Activated CD4-positive, alpha-beta T cell treated with anti-CD3 and anti-CD28 coated beads for 36 hours (primary cell): ENCODE data around the gene KCNN1. TPM values are rescaled to one million over a fixed set of nuclear protein-coding genes. Genes with fewer than 3 reads are reported as not detected.

Experiments used
- ATAC-seq: fragments of 200-7000 bp; cut with Tn5 transposase; one replicate; pipeline ENCODE4 v1.10.0; 2021; ENCODE audit warnings: mild to moderate bottlenecking, moderate library complexity
- CTCF ChIA-PET: fragments of 350-600 bp; sonication (Branson Sonifier 250); formaldehyde crosslinking; loops from one replicate; lab custom pipeline; 2021; ENCODE audit warnings: antibody characterized with exemption; lab: Charles Lee
- POLR2A ChIA-PET: fragments of 350-600 bp; sonication (Branson Sonifier 250); formaldehyde crosslinking; loops from one replicate; lab custom pipeline; 2021; ENCODE audit warnings: antibody characterized with exemption, inconsistent platforms; lab: Charles Lee
- DNase-seq: peaks from one replicate; pipeline ENCODE4 v3.0.0-alpha.2; 2020
- H3K27ac Mint-ChIP-seq: one replicate; pipeline ENCODE4 v1.8.0; 2021; ENCODE audit warnings: mixed read lengths
- H3K27me3 Mint-ChIP-seq: one replicate; pipeline ENCODE4 v1.8.0; 2021; ENCODE audit warnings: mixed read lengths
- H3K36me3 Mint-ChIP-seq: one replicate; pipeline ENCODE4 v1.8.0; 2021; ENCODE audit warnings: low read depth, mixed read lengths
- H3K4me1 Mint-ChIP-seq: one replicate; pipeline ENCODE4 v1.8.0; 2021; ENCODE audit warnings: mixed read lengths
- H3K4me3 Mint-ChIP-seq: one replicate; pipeline ENCODE4 v1.8.0; 2021; ENCODE audit warnings: mild to moderate bottlenecking, moderate library complexity, mixed read lengths
- H3K9me3 Mint-ChIP-seq: one replicate; pipeline ENCODE4 v1.8.0; 2021; ENCODE audit warnings: low read depth, mixed read lengths
- intact Hi-C, 2 experiments: fragments of 100-400 bp; cut with DNase I in 1 of 2; cut with micrococcal nuclease in 1 of 2; formaldehyde crosslinking; loops; one replicate each; pipeline versions ENCODE4 v1.14.2 to v1.15.1; 2022 to 2024; cut with DNase I, micrococcal nuclease
- total RNA-seq, 2 experiments: library from RNA; stranded (reverse); gene quantifications; one replicate each; pipeline ENCODE4 v1.2.3, GENCODE V29; 2021

The KCNN1 gene
- total RNA-seq, 2 experiments from 2014 or later: 0.05 TPM; not detected in 1

DNA sequence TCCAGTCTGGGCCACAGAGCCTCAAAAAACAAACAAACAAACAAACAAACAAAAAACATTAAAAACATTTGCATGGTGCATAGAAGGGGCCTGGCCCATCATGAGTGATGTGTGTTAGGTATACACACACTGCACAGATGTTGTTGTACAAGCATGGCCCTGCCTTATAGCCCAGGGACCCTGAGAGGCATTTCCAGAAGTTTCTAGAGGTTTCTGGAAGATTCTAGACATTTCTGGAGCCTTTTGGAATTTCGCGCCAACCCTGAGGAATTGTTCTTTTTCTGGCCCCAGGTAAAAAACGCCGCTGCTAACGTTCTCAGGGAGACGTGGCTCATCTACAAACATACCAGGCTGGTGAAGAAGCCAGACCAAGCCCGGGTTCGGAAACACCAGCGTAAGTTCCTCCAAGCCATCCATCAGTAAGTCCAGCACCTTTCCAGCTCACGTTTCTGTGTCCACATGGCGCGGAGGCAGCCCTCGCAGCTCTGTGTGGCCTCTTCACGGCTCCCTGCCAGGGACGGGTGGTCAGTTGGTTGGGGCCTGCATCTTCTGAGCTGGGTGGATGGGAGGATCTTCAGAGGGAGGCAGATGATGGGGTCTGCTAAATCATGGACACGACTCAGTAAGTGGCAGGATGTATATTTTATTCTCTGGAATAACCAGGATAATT is 22.7 kb downstream of the KCNN1 start:
- H3K4me3 Mint-ChIP-seq: no peak overlapping the region
- H3K36me3 Mint-ChIP-seq: no peaks in the 10 kb centered on the region
- ATAC-seq (no peak), DNase-seq (no peak)
- no peaks in the 10 kb centered on the region for H3K9me3 Mint-ChIP-seq
- POLR2A ChIA-PET: no interaction called here
- CTCF ChIA-PET: interaction anchor here (0.6 to 0.7 kb wide), 2 partner anchors 313 to 1658 kb away, joined by 3 to 4 read pairs; no protein-coding TSS in a partner anchor
- H3K27ac Mint-ChIP-seq: no peak overlapping the region
- H3K27me3 Mint-ChIP-seq: no peaks in the 10 kb centered on the region
- intact Hi-C loops: no loop called here
- no peaks in the 10 kb centered on the region for H3K4me1 Mint-ChIP-seq

DNA sequence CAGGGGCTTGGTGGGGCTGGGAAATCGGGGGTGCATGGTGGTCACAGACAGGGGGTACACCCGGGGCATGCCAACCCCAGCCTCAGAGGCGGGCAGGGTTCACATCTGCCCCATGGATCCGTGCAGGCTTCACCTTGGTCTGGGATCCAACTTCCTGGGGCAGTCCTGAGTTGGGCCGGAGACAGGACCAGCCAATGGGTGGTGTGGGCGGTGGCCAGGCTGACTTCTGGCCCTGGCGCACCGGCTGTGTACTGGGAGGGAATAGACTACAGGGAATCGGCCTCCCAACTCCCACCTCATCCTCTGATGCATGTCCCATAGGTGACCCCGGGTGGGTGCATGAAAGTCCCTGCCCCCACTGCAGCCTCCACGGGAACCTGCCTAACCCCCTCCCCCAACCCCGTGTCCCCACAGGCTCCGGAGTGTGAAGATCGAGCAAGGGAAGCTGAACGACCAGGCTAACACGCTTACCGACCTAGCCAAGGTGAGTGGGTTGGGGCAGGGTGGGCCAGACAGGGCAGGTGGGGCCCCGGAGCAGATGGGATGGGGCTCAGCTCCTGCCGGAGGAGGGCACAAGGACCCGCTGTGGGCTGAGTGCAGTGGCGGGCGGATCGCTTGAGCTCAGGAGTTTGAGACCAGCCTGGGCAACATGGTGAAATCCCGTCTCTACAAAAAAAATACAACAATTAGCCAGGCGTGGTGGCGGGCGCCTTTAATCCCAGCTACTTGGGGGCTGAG is 26.3 kb downstream of the KCNN1 start:
- ATAC-seq (no peak), DNase-seq (no peak)
- Mint-ChIP-seq H3K36me3 (no peaks in the 10 kb centered on the region), H3K4me3 (no peak overlapping the region), H3K4me1 (peaks cover 8% of the 10 kb centered on the region), H3K27ac (no peak overlapping the region), H3K9me3 (no peaks in the 10 kb centered on the region), H3K27me3 (no peaks in the 10 kb centered on the region)
- CTCF ChIA-PET: interaction anchor here (0.6 to 7.5 kb wide), 6 partner anchors 11 to 513 kb away, joined by 3 to 102 read pairs (median 8); partner anchors contain the start of gene CCDC124
- POLR2A ChIA-PET: no interaction called here
- intact Hi-C loops: no loop called here

DNA sequence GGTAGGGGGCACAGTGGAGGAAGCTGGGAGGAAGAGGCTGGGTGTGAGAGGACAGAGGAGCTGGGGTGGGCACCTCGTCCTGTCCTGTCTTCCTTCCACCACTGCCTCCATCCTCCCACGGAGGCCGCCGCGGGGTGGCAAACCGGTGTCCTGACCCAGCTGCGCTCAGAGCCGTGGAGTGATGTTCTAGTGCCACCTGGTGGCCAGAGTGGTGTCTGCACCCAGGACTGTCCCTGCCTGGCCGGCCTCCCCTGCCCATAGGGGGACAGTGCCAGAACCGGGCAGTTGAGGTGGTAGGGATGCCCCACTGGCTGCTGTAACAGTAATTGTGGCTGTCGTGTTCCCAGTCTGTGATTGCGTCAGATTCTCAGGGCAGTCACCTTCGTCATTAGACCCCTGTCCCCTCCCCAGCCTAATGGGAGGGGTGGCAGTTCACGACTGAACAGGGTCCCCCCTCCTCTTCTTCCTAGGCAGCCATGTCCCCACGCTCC is 30.0 kb downstream of the KCNN1 start:
- ChIA-PET CTCF (interaction anchor here (0.5 to 7.5 kb wide), 22 partner anchors 16 to 419 kb away, joined by 3 to 102 read pairs (median 3); partner anchors contain the start of genes CCDC124, RPL18A and SLC5A5), POLR2A (interaction anchor here (0.6 to 1.4 kb wide), 2 partner anchors 59 to 63 kb away, joined by 4 to 12 read pairs; no protein-coding TSS in a partner anchor)
- Mint-ChIP-seq H3K9me3 (no peaks in the 10 kb centered on the region), H3K27ac (peak overlapping the region; percentile 47), H3K27me3 (no peaks in the 10 kb centered on the region), H3K36me3 (peaks cover 1% of the 10 kb centered on the region), H3K4me3 (no peak overlapping the region), H3K4me1 (peaks cover 18% of the 10 kb centered on the region)
- ATAC-seq: peak; percentile 67
- intact Hi-C loops: loop anchor here (1.0 to 5.0 kb wide), 6 partner anchors 50 to 138 kb away; partner anchors contain the start of genes RPL18A (in 2 of the 2) and SLC5A5 (in 1 of the 2)
- DNase-seq: peak; percentile 93

DNA sequence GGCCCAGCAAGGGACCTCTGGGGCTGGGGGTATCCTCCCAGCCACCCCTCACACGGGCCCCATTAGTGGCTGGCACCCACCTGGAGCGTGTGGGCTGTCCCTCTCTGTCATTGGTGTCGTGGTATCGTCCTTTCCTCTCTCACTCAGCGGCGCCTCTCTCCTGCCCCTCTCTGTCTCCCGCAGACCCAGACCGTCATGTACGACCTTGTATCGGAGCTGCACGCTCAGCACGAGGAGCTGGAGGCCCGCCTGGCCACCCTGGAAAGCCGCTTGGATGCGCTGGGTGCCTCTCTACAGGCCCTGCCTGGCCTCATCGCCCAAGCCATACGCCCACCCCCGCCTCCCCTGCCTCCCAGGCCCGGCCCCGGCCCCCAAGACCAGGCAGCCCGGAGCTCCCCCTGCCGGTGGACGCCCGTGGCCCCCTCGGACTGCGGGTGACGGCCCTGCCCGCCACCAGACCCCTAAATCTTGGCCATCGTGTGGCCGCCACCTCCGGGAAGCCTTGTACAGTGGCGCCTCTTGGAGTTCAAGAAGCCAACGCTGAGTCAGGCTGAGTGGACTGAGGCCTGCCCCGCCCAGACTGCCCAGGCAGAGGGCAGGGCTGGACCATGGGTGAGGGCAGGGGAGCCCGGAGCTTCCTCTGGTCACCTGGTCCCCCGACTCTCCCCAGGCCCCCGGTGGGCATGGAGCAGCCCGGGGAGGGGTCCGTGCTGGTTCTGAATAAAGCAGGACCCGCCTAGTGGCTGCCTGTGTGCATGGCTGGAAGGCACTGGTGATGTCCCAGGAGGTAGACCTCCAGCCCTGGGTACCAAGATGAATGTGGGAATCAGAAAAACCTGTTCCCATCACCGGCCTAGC is 31.3 kb downstream of the KCNN1 start:
- Mint-ChIP-seq H3K27ac (no peak overlapping the region), H3K4me1 (peaks cover 25% of the 10 kb centered on the region), H3K4me3 (no peak overlapping the region), H3K36me3 (peaks cover 4% of the 10 kb centered on the region), H3K27me3 (no peaks in the 10 kb centered on the region), H3K9me3 (no peaks in the 10 kb centered on the region)
- CTCF ChIA-PET: interaction anchor here (0.6 to 7.5 kb wide), 12 partner anchors 10 to 187 kb away, joined by 3 to 102 read pairs (median 4); partner anchors contain the start of genes ARRDC2, CCDC124 and RPL18A
- intact Hi-C loops: loop anchor here (1.0 to 5.0 kb wide), 5 partner anchors 51 to 139 kb away; partner anchors contain the start of genes RPL18A (in 1 of the 2) and SLC5A5 (in 1 of the 2)
- DNase-seq (peak; percentile 35), ATAC-seq (no peak)
- POLR2A ChIA-PET: no interaction called here

DNA sequence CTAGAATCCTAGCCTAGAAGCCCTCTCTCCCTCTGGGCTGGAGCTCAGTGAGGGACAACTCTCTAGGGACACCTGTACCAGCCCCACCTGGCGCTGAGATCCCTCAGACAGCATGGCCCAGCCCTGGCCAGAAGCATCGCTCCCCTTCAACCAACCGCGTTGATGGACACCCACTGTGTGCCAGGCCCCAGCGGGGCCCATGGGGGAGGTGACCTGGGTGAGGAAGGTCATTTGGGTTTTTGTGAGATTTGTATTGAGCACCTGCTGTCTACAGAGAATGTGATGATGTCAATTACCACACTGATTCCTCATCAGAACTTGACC is 31.9 kb downstream of the KCNN1 start:
- Mint-ChIP-seq H3K27me3 (no peaks in the 10 kb centered on the region), H3K36me3 (peaks cover 4% of the 10 kb centered on the region), H3K4me1 (peaks cover 25% of the 10 kb centered on the region), H3K9me3 (no peaks in the 10 kb centered on the region), H3K4me3 (no peak overlapping the region), H3K27ac (no peak overlapping the region)
- DNase-seq: no peak
- ATAC-seq: no peak
- CTCF ChIA-PET: interaction anchor here (0.5 to 7.5 kb wide), 5 partner anchors 9 to 145 kb away, joined by 3 to 102 read pairs (median 4); partner anchors contain the start of genes ARRDC2 and RPL18A
- POLR2A ChIA-PET: no interaction called here
- intact Hi-C loops: loop anchor here in 1 of 2 experiments (5.0 kb wide), 1 partner anchor 126 kb away; the partner anchor contains the start of gene SLC5A5

DNA sequence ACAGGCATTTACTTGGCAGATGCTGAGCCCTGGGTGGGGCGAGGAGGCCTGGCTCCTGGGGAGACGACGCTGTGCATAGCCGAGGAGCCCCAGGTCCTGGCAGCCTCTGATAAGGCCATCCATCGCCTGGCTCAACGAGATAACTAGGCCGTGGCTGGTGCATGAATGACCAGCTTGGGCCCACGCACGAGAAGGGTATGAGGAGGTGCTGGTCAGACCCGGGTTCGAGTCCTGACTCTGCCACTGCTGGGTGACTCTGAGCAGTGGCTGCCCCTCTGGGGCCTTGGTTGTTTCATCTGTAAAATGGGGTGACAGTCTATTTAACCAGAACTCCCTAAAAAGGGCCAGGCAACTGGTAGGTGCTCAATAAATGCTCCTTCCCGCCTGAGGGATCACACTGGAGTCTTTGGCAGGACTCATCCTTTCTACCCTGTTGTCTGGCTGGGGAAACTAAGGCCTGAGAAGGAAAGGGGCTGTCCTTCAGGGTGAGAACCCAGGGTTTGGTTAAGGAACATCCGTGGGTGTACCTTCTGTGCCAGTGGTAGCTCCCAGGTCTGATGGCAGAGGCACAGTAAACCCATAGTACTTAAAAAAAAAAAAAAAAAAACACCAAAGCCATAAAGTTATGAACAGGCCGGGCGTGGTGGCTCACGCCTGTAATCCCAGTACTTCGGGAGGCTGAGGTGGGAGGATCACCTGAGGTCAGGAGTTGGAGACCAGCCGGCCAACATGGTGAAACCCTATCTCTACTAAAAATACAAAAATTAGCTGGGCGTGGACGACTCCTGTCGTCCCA is 33.0 kb downstream of the KCNN1 start:
- no peak for ATAC-seq
- intact Hi-C loops: loop anchor here (2.0 to 10.0 kb wide), 4 partner anchors 89 to 155 kb away; partner anchors contain the start of genes PIK3R2 (in 1 of the 2) and SLC5A5 (in 1 of the 2)
- H3K4me1 Mint-ChIP-seq: peaks cover 25% of the 10 kb centered on the region
- H3K27ac Mint-ChIP-seq: peak overlapping the region; percentile 95
- ChIA-PET POLR2A (interaction anchor here (1.1 kb wide), 3 partner anchors 17 to 153 kb away, joined by 3 to 4 read pairs (median 4); partner anchors contain the start of gene PIK3R2), CTCF (interaction anchor here (0.6 to 7.5 kb wide), 6 partner anchors 55 to 304 kb away, joined by 3 to 102 read pairs (median 5); partner anchors contain the start of genes CCDC124 and RPL18A)
- no peaks in the 10 kb centered on the region for H3K9me3 Mint-ChIP-seq
- peak overlapping the region; percentile 75 for H3K4me3 Mint-ChIP-seq
- no peak for DNase-seq
- no peaks in the 10 kb centered on the region for H3K27me3 Mint-ChIP-seq
- peaks cover 4% of the 10 kb centered on the region for H3K36me3 Mint-ChIP-seq

DNA sequence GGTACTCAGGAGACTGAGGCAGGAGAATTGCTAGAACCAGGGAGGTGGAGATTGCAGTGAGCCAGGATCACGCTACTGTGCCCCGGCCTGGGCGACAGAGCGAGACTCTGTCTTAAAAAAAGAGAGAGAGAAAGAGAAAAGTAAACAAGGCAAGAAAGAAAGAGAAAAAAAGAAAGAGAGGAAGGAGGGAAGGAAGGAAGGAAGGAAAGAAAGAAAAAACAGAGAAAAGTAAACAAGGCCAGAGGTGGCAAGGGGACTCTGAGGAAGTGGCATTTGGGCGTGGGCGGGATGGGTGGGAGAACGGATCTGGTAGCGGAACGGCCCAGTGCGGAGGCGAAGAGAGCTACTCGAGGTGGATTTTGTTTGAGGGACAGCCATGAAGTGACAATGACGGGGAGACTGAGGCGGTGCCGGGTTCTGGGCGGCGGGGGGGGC is 33.6 kb downstream of the KCNN1 start:
- no peak for DNase-seq
- Mint-ChIP-seq H3K4me1 (peaks cover 25% of the 10 kb centered on the region), H3K27me3 (no peaks in the 10 kb centered on the region), H3K27ac (peak overlapping the region; percentile 95), H3K36me3 (peaks cover 4% of the 10 kb centered on the region), H3K4me3 (peak overlapping the region; percentile 75), H3K9me3 (no peaks in the 10 kb centered on the region)
- ChIA-PET CTCF (interaction anchor here (0.8 to 7.5 kb wide), 7 partner anchors 56 to 145 kb away, joined by 3 to 102 read pairs (median 3); partner anchors contain the start of gene CCDC124), POLR2A (interaction anchor here (0.8 to 1.1 kb wide), 4 partner anchors 16 to 152 kb away, joined by 3 to 4 read pairs (median 4); partner anchors contain the start of gene PIK3R2)
- ATAC-seq: no peak
- intact Hi-C loops: loop anchor here (2.0 to 10.0 kb wide), 3 partner anchors 88 to 154 kb away; partner anchors contain the start of gene PIK3R2 (in 1 of the 2)

DNA sequence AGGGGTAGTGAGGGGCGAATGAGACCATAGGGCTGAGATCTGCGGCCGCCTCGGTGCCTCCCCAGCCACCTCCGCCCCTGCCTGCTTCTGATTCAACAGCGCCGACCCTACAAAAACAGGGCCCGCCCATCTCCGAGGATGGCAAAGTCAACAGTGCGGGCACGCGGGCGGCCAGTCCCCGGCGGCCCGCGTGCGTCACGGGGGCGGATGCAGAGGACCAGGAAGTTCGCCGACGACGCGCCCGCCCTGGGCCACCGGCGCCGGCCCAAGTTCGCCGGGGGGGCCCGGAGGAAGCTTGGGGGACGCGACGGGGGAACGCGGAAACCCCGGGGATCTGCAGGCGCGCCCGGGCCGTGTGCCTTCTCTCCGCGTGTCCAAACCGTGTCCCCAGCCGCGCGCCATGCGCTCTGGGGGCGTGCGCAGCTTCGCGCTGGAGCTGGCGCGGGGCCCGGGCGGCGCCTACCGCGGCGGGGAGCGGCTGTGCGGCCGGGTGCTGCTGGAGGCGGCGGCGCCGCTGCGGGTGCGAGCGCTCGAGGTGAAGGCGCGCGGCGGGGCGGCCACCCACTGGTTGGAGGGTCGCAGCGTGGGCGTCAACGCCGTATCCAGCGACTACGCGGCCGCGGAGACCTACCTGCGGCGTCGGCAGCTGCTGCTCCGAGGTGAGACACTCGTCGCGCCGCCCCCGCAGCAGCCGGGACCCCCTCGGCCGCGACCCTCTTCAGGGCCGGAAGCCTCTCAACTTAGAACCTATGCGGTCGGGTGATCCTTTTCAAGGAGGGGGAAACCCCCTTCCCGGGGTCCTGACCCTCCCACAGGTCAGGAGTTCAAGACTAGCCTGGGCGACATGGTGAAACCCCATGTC is 34.2 kb downstream of the KCNN1 start:
- ChIA-PET POLR2A (interaction anchor here (0.6 to 1.1 kb wide), 5 partner anchors 16 to 151 kb away, joined by 3 to 6 read pairs (median 4); partner anchors contain the start of gene PIK3R2), CTCF (interaction anchor here (0.8 to 1.7 kb wide), 5 partner anchors 61 to 146 kb away, joined by 3 to 6 read pairs (median 3); partner anchors contain the start of gene CCDC124)
- Mint-ChIP-seq H3K4me3 (peak overlapping the region; percentile 85), H3K27ac (peak overlapping the region; percentile 95), H3K9me3 (no peaks in the 10 kb centered on the region), H3K27me3 (no peaks in the 10 kb centered on the region), H3K36me3 (peaks cover 4% of the 10 kb centered on the region), H3K4me1 (peaks cover 25% of the 10 kb centered on the region)
- DNase-seq: peak; percentile 95
- intact Hi-C loops: loop anchor here (1.0 to 10.0 kb wide), 7 partner anchors 44 to 191 kb away; partner anchors contain the start of gene PIK3R2 (in 2 of the 2)
- peak; percentile 84 for ATAC-seq
